ENCODE measurements around the gene B3GAT3. TPM values are rescaled to one million over a fixed set of nuclear protein-coding genes. Genes with fewer than 3 reads are reported as not detected.

B3GAT3 gene
- total and polyA plus RNA-seq, 10 of the 15 experiments (the other 5 are each of a cell fraction or from before 2014, with no cell fraction given) = 0.31 to 52.7 (median 29.8) TPM

- H3K4me1 ChIP-seq (ENCODE audit: control insufficient read depth, insufficient read depth, low read length) = peaks cover 4% of the 10 kb centered on the region; the same call in 1 of the 2 replicates
- intact Hi-C loops (cut with micrococcal nuclease; ENCODE audit: unreplicated experiment) (no loop called here), in situ Hi-C loops (cut with MboI) (no loop called here)
- ChIA-PET CTCF (interaction anchor here (0.6 to 1.4 kb wide), 5 partner anchors 20 to 438 kb away, joined by 3 to 6 read pairs (median 3); partner anchors contain the start of genes C11orf98 and CSKMT), SMC1A (ENCODE audit: uncharacterized antibody, unreplicated experiment) (interaction anchor here (0.6 to 3.1 kb wide), 4 partner anchors 11 to 24 kb away, joined by 3 to 9 read pairs (median 4); no protein-coding TSS in a partner anchor), RAD21 (ENCODE audit: unreplicated experiment) (interaction anchor here (1.2 kb wide), 1 partner anchor 19 kb away, joined by 3 read pairs; no protein-coding TSS in a partner anchor), POLR2A (interaction anchor here (0.8 to 14.6 kb wide), 4 partner anchors 11 to 32 kb away, joined by 3 to 295 read pairs (median 6); partner anchors contain the start of genes B3GAT3, C11orf98, CSKMT and LBHD1)
- ATAC-seq (no peak), FAIRE-seq (no peak), DNase-seq (ENCODE audit: low read depth, low spot score) (no peak)
- H3K9me3 ChIP-seq (replicated peaks; ENCODE audit: control insufficient read depth, insufficient read depth, low read length) = no peaks in the 10 kb centered on the region
- H3K79me2 ChIP-seq (ENCODE audit: control insufficient read depth, insufficient read depth, low read length) = peaks cover 37% of the 10 kb centered on the region
- BruUV-seq (replicated peaks) = no TSS peak
- peaks cover 10 to 11% of the 10 kb centered on the region in 2 experiments; a peak in 3 of 4 replicates for H3K36me3 ChIP-seq (ENCODE audit: control insufficient read depth in 2 of 2, insufficient read depth in 2 of 2, low read length in 1 of 2)
- no peak overlapping the region for H3K27ac ChIP-seq (ENCODE audit: control insufficient read depth, insufficient read depth)
- no peak overlapping the region for H3K4me2 ChIP-seq (ENCODE audit: control insufficient read depth, insufficient read depth)
- WGBS (ENCODE audit: insufficient coverage, insufficient replicate concordance, low lambda C conversion rate, missing lambda C conversion rate) = 89% methylated on average over 7 of the region's 8 CpGs
- H3K9ac ChIP-seq (ENCODE audit: control insufficient read depth, insufficient read depth, low read length) = no peak overlapping the region
- no peak overlapping the region for H3K4me3 ChIP-seq
- H4K20me1 ChIP-seq (ENCODE audit: control insufficient read depth, insufficient read depth) = no peaks in the 10 kb centered on the region
- H2AFZ ChIP-seq (ENCODE audit: control insufficient read depth, low read depth, low read length) = no peak overlapping the region
- H3K27me3 ChIP-seq (replicated peaks in 1 of 2; ENCODE audit: control insufficient read depth in 2 of 2, insufficient read depth in 2 of 2, low read length in 1 of 2) = no peaks in the 10 kb centered on the region
- TF ChIP-seq SUZ12 (IDR thresholded peaks at IDR 0.05; ENCODE audit: unreplicated experiment) (no peak), RAD51 (IDR thresholded peaks at IDR 0.05) (no peak), TAF1 (IDR thresholded peaks at IDR 0.05; ENCODE audit: borderline replicate concordance, low read depth, low read length) (no peak), NBN (IDR thresholded peaks at IDR 0.05) (no peak), CHD4 (IDR thresholded peaks at IDR 0.05) (no peak)
Measured at GRCh38 chr11:62644220-62644619, 22.4 kb upstream of the B3GAT3 start.

- no peaks in the 10 kb centered on the region for H4K20me1 ChIP-seq (ENCODE audit: control insufficient read depth, insufficient read depth)
- no peaks in the 10 kb centered on the region for H3K4me1 ChIP-seq (ENCODE audit: control insufficient read depth, insufficient read depth, low read length)
- POLR2A ChIA-PET = no interaction called here
- FAIRE-seq (no peak), ATAC-seq (no peak), DNase-seq (ENCODE audit: low read depth, low spot score) (no peak)
- no peak overlapping the region for H3K4me3 ChIP-seq
- intact Hi-C loops (cut with micrococcal nuclease; ENCODE audit: unreplicated experiment) (no loop called here), in situ Hi-C loops (cut with MboI) (no loop called here)
- SMC1A ChIA-PET (ENCODE audit: uncharacterized antibody, unreplicated experiment) = no interaction called here
- H3K9ac ChIP-seq (ENCODE audit: control insufficient read depth, insufficient read depth, low read length) = no peak overlapping the region
- WGBS (ENCODE audit: insufficient coverage, insufficient replicate concordance, low lambda C conversion rate, missing lambda C conversion rate) = 100% methylated on average over 6 of the region's 6 CpGs
- H3K36me3 ChIP-seq (ENCODE audit: control insufficient read depth in 2 of 2, insufficient read depth in 2 of 2, low read length in 1 of 2) = peaks cover 34 to 44% of the 10 kb centered on the region in 2 experiments
- no peak overlapping the region for H3K27ac ChIP-seq (ENCODE audit: control insufficient read depth, insufficient read depth)
- H2AFZ ChIP-seq (ENCODE audit: control insufficient read depth, low read depth, low read length) = no peak overlapping the region
- CTCF ChIA-PET = no interaction called here
- H3K79me2 ChIP-seq (ENCODE audit: control insufficient read depth, insufficient read depth, low read length) = no peaks in the 10 kb centered on the region
- no peaks in the 10 kb centered on the region for H3K9me3 ChIP-seq (replicated peaks; ENCODE audit: control insufficient read depth, insufficient read depth, low read length)
- RAD21 ChIA-PET (ENCODE audit: unreplicated experiment) = interaction anchor here (0.6 kb wide), 1 partner anchor 13 kb away, joined by 3 read pairs; no protein-coding TSS in a partner anchor
- no peak overlapping the region for H3K4me2 ChIP-seq (ENCODE audit: control insufficient read depth, insufficient read depth)
- no peaks in the 10 kb centered on the region for H3K27me3 ChIP-seq (replicated peaks in 1 of 2; ENCODE audit: control insufficient read depth in 2 of 2, insufficient read depth in 2 of 2, low read length in 1 of 2)
- no TSS peak for BruUV-seq (replicated peaks)
- TF ChIP-seq POLR2A (IDR thresholded peaks at IDR 0.05; ENCODE audit: low read depth, low read length) (no peak), EP300 (IDR thresholded peaks at IDR 0.05; ENCODE audit: borderline replicate concordance in 1 of 2, control insufficient read depth in 1 of 2, low read depth in 2 of 2, low read length in 2 of 2) (no peak), GABPA (IDR thresholded peaks at IDR 0.05; ENCODE audit: low read depth) (no peak), NFYB (IDR thresholded peaks at IDR 0.05; ENCODE audit: insufficient read depth, low read depth, low read length) (no peak), ZNF592 (IDR thresholded peaks at IDR 0.05) (no peak), HDGF (IDR thresholded peaks at IDR 0.05) (no peak), CHD4 (IDR thresholded peaks at IDR 0.05) (no peak), POLR2AphosphoS5 (IDR thresholded peaks at IDR 0.05; ENCODE audit: low read length) (no peak), YBX1 (IDR thresholded peaks at IDR 0.05) (no peak), HDAC2 (IDR thresholded peaks at IDR 0.05) (no peak)
Measured at GRCh38 chr11:62632492-62632891, 10.7 kb upstream of the B3GAT3 start.
